ENCODE measurements around the gene ANKRD2.

ANKRD2 gene

GRCh38 chr10:97534746-97535367 is 37.7 kb upstream of the ANKRD2 start:
- Histone ChIP-seq H3K4me1 (ENCODE audit: control insufficient read depth, insufficient read depth, low read length) (no peaks in the 10 kb centered on the region), H3K4me3 (ENCODE audit: low read depth, low read length) (no peak overlapping the region), H3K27ac (ENCODE audit: extremely low read depth, low read depth, low read length) (no peak overlapping the region), H3K9me3 (ENCODE audit: control insufficient read depth, insufficient read depth, low read depth, low read length) (no peaks in the 10 kb centered on the region), H3K36me3 (ENCODE audit: control insufficient read depth in 2 of 2, insufficient read depth in 1 of 2, low read length in 2 of 2) (no peaks in the 10 kb centered on the region)
- TF ChIP-seq EGR2 (tag by site-specific recombination; IDR thresholded peaks at IDR 0.05; ENCODE audit: low read depth) (0 out of 2 replicates have a peak, but pooled peaks have one; percentile 44), KLF17 (tag by site-specific recombination; IDR thresholded peaks at IDR 0.05) (no peak), KLF9 (tag by site-specific recombination; IDR thresholded peaks at IDR 0.05; ENCODE audit: low read depth) (no peak), ZNF529 (tag by site-specific recombination; IDR thresholded peaks at IDR 0.05; ENCODE audit: insufficient replicate concordance) (peak; percentile 75), ZBTB44 (tag by site-specific recombination; IDR thresholded peaks at IDR 0.05) (no peak), ZSCAN16 (tag by site-specific recombination; IDR thresholded peaks at IDR 0.05) (no peak), ZNF585B (tag by site-specific recombination; IDR thresholded peaks at IDR 0.05) (no peak), ZNF18 (tag by site-specific recombination; IDR thresholded peaks at IDR 0.05) (no peak), RBAK (tag by site-specific recombination; IDR thresholded peaks at IDR 0.05) (no peak), ZBTB11 (tag by site-specific recombination; conservative IDR thresholded peaks at IDR 0.05; ENCODE audit: low read depth) (no peak), ZBTB7A (tag by site-specific recombination; IDR thresholded peaks at IDR 0.05; ENCODE audit: low read depth) (no peak), ZNF654 (tag by site-specific recombination; IDR thresholded peaks at IDR 0.05; ENCODE audit: low read depth) (peak; percentile 57), ZNF274 (IDR thresholded peaks at IDR 0.05; ENCODE audit: low read length) (no peak), ZNF274 (tag by site-specific recombination; IDR thresholded peaks at IDR 0.05; ENCODE audit: borderline replicate concordance) (no peak), ZNF302 (tag by site-specific recombination; IDR thresholded peaks at IDR 0.05; ENCODE audit: low read depth) (no peak), ZBTB1 (tag by site-specific recombination; IDR thresholded peaks at IDR 0.05) (no peak), ZBTB6 (tag by site-specific recombination; IDR thresholded peaks at IDR 0.05) (no peak), ZFHX2 (tag by site-specific recombination; conservative IDR thresholded peaks at IDR 0.05) (peak; percentile 41; the same call in 1 of the 2 replicates), ZNF416 (tag by site-specific recombination; IDR thresholded peaks at IDR 0.05) (no peak), ZNF660 (tag by site-specific recombination; IDR thresholded peaks at IDR 0.05) (peak; percentile 63; the same call in 1 of the 2 replicates), ZNF544 (tag by site-specific recombination; IDR thresholded peaks at IDR 0.05) (no peak), KLF1 (tag by site-specific recombination; IDR thresholded peaks at IDR 0.05) (no peak), ZSCAN30 (tag by site-specific recombination; IDR thresholded peaks at IDR 0.05) (0 out of 2 replicates have a peak, but pooled peaks have one; percentile 27), OSR2 (tag by site-specific recombination; IDR thresholded peaks at IDR 0.05) (no peak), ZNF155 (tag by site-specific recombination; IDR thresholded peaks at IDR 0.05) (no peak), ZNF426 (tag by site-specific recombination; IDR thresholded peaks at IDR 0.05) (no peak), BCL11A (tag by site-specific recombination; IDR thresholded peaks at IDR 0.05; ENCODE audit: low read depth) (no peak), CTCF (tag by site-specific recombination; IDR thresholded peaks at IDR 0.05) (peak; percentile 53; the same call in 1 of the 2 replicates)
- POLR2A ChIA-PET: no interaction called here
- CTCF ChIA-PET: interaction anchor here (0.7 to 3.4 kb wide), 20 partner anchors 10 to 549 kb away, joined by 3 to 54 read pairs (median 5); partner anchors contain the start of gene UBTD1
